ENCODE data around the gene FADD.
A peak's percentile ranks its signal among the peaks of the same experiment; 100 is the strongest.
"Not testable (repeated sequence)": the region's sequence is repeated elsewhere in the genome, so short reads cannot be mapped to it uniquely, and the experiment has no call there.

FADD gene

GRCh38 chr11:70183032-70183431 is 20.1 kb upstream of the FADD start:
- no peak for DNase-seq

GRCh38 chr11:70183483-70184176 is 19.5 kb upstream of the FADD start:
- no peak for DNase-seq

DNA sequence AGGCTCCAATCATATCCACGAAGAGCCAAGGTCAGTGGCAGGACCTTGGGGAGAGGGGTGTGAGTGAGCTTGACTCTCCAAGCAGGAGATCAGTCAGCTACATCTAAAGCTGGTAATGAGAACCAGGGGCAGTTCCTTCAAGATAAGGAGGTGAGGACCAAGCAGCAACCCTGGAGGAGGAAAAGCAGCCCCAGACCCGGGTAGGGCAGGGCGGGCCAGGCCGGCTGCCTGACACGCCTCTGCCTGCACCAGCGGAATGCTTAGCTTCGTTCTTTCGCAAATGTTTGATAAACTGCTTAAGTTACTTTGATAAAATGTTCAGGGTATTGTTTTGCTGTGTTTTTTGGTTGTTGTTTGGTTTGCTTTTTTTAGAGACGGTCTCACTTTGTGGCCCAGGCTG is 18.7 kb upstream of the FADD start:
- DNase-seq: no peak

DNA sequence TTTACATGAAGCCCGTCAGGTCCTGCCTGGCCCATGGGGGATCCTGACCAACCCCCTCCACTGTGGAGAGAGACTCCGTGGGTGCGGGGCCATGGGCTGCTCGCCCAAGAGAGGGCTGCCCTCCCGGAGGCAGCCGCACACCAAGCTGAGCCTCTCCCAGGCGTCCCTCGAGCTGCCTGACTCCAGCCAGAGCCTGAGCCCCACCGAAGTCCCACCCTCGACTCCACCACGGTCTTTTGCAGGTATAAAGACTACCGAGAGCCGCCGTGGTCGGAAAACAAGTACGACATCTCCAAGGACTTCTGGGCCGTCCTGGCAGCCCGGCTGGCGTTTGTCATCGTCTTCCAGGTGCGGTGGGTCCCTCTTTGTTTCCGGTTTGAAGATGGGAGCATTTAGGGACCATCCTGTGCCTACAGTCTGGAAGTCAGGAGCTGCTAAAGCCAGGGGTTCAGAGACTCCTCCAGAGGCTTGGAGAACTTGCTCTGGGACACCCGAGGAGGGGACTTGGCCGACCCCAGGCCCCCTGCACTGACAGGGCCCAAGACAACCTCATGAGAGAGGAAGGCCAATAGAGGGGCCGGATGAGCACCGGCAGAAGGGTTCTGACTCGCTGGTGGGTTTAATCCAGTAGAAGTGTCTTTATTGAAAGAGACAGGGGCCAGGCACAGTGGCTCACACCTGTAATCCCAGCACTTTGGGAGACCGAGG is 17.6 kb upstream of the FADD start:
- DNase-seq: no peak

- no peak for DNase-seq
Observed at GRCh38 chr11:70186420-70186819, 16.7 kb upstream of the FADD start.

- DNase-seq: no peak
Observed at GRCh38 chr11:70186936-70187335, 16.2 kb upstream of the FADD start.

DNA sequence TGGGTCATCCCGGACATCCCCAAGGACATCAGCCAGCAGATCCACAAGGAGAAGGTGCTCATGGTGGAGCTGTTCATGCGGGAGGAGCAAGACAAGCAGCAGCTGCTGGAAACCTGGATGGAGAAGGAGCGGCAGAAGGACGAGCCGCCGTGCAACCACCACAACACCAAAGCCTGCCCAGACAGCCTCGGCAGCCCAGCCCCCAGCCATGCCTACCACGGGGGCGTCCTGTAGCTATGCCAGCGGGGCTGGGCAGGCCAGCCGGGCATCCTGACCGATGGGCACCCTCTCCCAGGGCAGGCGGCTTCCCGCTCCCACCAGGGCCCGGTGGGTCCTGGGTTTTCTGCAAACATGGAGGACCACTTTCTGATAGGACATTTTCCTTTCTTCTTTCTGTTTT is 15.3 kb upstream of the FADD start:
- no peak for DNase-seq

DNA sequence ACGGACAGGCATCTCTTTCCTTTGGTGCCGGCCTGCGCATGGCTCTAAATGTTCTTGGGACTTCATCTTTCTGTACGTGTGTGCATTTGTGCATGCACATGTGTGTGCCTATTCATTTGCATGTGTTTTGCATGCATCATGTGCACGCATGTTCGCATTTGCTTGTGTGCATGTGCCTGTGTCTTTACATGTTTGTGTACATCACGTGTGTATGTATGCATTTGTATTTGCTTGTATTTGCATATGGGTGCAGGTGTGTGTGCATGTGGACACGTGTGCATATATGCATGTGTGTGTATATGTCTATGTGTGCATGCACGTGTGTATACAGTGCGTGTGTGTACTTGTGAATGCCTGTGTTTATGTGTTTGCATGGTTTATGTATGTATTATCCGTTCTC is 13.5 kb upstream of the FADD start:
- no peak for DNase-seq

DNA sequence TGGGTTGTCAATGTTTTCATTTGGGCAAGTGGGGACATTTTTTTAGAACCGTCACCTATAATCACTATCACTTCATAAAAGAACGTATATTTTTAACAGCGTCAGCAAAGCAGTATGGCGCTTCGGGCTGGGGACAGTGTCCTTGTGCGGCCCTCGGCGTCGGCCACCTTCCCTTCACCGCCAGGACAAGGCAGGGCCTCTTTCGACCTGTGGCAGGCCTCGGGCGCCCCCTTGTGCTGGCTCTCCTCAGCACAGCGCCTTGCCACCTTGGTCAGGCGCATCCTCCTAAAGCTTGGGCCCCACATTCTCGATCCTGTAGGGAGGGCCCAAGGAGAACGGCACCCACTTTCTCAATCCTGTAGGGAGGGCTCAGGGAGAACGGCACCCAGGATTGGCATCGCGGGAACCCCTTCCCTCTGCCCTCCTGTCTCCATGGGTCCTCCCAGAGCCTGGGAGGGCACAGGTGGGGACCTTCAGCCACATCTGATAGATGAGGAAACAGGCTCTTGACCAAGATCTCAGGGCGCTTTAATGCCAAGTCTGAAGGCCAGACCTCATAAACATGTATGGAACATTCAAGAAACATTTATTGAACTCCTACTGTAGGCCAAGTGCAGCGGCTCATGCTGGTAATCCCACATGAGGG is 11.5 kb upstream of the FADD start:
- DNase-seq: peak; percentile 57 to 76

GRCh38 chr11:70192666-70193410 is 10.3 kb upstream of the FADD start:
- DNase-seq: no peak

DNA sequence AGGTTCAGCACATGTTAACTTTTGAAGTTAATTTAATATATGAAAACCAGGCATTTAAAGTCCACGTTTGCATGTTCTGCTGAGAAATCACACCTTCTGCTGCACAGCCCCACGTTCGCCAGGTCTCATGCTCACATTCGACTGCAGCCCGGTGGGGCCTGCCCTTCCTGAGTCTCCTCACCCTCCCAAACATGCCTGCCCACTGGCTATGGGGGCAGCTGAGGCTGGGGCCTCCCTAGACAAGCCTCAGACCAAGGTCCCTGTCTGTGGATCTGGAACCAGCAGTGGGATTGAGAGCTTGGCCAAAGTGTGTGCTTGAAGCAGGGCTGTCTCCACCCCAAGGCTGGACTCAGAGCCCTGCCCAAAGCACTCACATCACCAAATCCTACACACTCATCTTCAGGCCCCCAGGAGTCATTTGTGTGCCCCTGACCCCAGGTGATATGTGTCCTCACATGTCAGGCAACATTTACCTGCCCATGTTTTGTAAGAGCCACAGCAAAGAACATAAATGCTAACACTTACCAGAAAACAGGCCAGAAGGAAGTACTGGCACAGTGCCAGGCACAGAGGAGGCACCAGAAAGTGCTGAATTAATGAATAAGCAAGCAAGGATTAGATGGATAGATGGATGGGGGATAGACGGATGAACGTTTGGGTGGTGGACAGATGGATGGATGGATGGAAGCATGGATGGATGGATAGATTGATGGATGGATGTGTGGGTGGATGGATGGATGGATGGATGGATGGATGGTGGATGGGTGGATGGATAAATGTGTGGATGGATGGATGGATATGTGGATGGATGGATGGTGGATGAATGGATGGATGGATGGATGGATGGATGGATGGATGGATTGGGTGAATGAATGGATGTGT is 9.4 kb upstream of the FADD start:
- no peak for DNase-seq

DNA sequence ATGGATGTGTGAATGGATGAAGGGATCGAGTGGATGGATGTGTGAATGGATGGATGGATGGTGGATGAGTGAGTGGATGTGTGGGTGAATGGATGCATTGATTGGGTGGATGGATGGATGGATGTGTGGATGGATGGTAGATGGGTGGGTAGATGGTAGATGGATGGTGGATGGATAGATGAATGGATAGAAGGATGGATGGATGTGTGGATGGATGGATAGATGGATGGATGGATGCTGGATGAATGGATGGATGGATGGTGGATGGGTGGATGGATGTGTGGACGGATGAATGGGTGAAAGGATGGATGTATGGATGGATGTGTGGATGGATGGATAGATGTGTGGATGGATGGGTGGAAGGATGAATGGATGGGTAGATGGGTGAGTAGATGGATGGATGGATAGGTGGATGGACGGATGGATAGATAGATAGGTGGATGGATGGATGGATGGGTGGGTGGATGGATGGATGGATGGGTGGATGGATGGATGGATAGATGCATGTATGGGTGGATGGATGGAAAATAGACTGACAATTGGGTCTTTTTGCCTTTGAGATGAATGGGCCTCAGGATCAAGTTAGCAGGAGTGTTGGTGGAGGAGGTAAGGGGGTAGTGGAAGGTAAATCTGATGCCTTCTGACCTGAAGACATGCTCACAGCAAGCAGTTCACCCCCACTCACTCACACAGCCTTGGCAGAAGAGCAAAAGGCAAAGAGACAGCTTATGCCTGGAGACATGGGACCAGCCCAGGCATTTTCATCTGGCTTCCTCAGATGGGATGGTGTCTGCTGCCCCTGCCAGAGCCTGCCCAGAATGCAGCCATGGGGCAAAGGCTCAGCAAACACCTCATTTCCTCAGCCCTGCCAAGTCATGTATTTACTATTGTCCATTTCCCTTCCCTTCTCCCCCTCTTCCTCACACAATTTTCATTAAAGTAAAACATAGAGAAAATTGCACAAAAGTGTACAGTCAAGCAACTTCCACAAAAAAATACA is 8.0 kb upstream of the FADD start:
- DNase-seq: no peak

DNA sequence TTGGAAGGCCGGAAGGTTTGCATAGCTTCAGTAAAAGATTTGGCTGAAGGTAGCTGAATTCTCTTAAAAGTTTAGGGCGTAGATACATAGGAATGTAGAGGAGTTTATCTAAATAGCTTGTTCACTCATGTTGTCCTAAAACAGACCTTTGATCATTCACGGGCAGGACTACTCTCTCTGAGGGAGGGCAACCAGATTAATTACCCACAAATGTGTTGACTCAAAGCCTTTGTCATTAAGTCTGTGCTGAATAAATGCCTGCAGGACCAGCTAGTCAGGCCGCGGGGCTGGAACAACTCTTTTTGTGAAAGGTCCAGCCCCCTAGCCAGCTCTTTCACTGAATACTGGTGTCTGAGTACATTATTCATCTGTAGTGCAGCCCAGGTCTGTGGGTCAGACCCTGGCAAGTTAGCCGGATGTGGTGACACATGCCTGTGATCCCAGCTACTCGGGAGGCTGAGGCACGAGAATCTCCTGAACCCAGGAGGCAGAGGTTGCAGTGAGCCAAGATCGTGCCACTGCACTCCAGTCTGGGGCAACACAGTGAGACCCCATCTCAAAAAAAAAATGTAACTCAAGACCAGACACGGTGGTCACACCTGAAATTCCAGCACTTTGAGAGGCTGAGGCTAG is 2.8 kb upstream of the FADD start:
- no peak for DNase-seq

DNA sequence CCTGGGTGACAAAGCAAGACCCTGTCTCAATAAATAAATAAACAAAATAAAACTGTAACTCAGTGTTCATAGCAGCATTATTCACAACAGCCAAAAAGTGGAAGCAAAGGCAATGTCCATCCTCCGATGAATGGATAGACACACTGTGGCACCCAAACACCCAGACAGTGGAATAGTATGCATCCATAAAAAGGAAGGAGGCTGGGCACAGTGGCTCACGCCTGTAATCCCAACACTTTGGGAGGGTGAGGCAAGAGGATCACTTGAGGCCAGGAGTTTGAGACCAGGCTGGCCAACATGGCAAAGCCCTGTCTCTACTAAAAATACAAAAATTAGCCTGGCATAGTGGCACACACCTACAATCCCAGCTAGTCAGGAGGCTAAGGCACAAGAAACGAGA is 2.0 kb upstream of the FADD start:
- not testable (repeated sequence) for DNase-seq

GRCh38 chr11:70201882-70202861 is 924 bp upstream of the FADD start:
- no peak for DNase-seq

DNA sequence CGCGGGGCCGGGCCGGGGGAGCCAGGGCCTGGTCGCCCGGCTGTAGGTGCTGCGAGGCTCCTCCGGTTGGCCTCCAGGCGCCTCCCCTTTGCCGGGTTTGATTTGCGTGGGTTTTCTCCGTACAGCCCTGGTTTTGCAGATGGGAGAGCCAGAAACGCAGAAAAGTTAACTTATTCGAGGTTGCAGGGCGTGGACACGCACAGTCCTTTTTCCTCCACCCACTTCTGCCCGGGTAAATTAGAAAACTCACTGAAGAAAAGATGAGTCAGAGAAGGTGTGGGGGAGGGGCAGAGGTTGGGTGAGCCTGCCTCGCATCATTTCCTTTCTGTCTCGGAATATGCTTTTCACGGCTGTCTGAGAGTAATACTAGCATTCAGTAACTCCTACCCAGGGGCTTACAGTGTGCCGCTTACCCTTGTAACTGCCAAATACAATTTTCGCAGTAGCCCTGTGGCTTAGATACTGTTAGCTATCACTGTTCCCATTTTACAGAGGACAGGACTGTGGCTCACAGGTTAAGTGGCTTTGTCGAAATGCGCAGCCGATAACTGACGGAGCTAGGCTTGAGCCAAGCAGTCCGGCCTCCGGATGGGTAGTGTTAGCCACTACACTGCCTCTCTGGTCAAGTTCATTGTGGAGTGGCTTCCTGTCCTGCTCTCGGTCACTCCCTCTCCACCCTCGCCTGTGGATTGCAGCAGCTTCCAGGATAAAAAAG is 812 bp downstream of the FADD start:
- DNase-seq: peak; percentile 86 to 96

DNA sequence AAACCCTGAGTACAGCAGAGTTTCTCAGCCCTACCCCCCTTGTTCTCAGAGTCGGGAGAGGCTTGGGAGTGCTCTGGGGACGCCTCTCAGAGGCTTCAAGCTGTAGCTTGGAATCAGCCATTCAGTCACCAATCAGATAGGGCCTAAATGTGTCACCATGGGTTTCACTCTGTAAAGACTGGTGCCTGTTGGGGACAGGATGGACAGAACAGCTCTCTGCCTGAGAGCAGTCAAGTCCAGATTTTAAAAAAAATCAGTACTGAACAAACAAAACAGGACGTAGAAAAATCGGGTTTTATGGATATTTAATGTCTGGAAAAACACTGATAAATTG is 1.3 kb downstream of the FADD start:
- DNase-seq: peak in 1 of 2 donors; percentile 28

- DNase-seq: no peak
Observed at GRCh38 chr11:70205049-70205725, 2.1 kb downstream of the FADD start.
